ENCODE data around the gene PRDM16.

- TF ChIP-seq CTCF (IDR thresholded peaks at IDR 0.05; ENCODE audit: low read depth, low read length) = no peak
- TF ChIP-seq, protein P1, sequence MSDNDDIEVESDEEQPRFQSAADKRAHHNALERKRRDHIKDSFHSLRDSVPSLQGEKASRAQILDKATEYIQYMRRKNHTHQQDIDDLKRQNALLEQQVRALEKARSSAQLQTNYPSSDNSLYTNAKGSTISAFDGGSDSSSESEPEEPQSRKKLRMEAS (IDR thresholded peaks at IDR 0.05; ENCODE audit: low read depth, low read length) = no peak
- no peak for TF ChIP-seq POLR2A (IDR thresholded peaks at IDR 0.05; ENCODE audit: extremely low read depth, insufficient read length)
Observed at GRCh38 chr1:3475839-3476573, 407.0 kb downstream of the PRDM16 start.
